Stimulated activated CD8-positive, alpha-beta memory T cell treated with anti-CD3 and anti-CD28 coated beads, Interleukin-15, amount 100 ng/mL, for 24 hours (primary cell): ENCODE measurements around the gene SAPCD2.
"Not testable (repeated sequence)": the region's sequence is repeated elsewhere in the genome, so short reads cannot be mapped to it uniquely, and the experiment has no call there.

Experiments
- DNase-seq: peaks from one replicate; pipeline ENCODE4 v3.0.0-alpha.2; 2020; ENCODE audit warnings: low read depth

Gene SAPCD2, protein sequence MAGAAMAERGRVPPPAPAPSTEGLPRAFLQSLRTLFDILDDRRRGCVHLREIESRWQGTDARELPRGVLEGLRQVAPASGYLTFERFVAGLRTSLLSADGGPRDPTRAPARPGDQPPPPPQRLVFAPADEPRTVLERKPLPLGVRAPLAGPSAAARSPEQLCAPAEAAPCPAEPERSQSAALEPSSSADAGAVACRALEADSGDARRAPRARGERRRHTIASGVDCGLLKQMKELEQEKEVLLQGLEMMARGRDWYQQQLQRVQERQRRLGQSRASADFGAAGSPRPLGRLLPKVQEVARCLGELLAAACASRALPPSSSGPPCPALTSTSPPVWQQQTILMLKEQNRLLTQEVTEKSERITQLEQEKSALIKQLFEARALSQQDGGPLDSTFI

DNA sequence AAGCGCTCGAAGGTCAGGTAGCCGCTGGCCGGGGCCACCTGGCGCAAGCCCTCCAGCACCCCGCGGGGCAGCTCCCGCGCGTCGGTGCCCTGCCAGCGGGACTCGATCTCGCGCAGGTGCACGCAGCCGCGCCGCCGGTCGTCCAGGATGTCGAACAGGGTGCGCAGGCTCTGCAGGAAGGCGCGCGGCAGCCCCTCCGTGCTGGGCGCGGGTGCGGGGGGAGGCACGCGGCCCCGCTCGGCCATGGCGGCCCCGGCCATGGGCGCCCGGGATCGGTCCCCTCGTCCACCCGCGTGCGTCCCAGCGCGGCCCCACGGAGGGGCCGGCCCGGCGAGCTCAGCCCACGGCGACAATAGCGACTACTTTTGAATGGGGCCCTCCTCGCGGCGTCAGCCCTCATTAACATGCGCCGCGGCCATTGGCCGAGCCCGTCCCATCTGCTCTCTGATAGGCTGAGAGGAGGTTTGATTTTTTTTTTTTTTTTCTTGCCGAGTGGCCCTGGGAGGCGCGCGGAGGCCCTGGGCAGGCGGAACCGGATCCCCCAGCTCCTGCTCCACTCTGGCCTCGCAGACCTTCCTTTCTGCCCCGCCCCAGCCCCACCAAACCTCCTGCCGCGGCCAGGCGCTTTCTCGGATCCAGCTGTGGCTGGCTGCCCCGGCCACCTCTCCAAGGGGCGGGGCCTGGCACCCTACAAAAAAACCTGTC lies at the start of gene SAPCD2:
Gene SAPCD2, minus strand, starts transcription at position 357 of the 705 bp plus-strand sequence. Its CDS starts 97 bp downstream, at position 260.
- peak; percentile 61 for DNase-seq

DNA sequence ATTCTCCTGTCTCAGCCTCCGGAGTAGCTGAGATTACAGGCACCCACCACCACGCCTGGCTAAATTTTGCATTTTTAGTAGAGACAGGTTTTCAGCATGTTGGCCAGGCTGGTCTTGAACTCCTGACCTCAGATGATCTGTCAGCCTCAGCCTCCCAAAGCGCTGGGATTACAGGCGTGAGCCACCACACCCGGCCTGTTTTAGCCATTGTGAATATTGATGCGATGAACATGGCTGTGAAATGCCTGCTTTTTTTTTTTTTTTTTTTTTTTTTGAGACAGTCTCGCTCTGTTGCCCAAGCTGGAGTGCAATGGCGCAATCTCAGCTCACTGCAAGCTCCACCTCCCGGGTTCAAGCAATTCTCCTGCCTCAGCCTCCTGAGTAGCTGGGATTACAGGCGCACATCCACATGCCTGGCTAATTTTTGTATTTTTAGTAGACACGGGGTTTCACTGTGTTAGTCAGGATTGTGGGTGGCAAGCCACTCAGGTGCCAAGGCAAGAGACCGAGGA lies 47.8 kb upstream of the SAPCD2 start:
- not testable (repeated sequence) for DNase-seq

DNA sequence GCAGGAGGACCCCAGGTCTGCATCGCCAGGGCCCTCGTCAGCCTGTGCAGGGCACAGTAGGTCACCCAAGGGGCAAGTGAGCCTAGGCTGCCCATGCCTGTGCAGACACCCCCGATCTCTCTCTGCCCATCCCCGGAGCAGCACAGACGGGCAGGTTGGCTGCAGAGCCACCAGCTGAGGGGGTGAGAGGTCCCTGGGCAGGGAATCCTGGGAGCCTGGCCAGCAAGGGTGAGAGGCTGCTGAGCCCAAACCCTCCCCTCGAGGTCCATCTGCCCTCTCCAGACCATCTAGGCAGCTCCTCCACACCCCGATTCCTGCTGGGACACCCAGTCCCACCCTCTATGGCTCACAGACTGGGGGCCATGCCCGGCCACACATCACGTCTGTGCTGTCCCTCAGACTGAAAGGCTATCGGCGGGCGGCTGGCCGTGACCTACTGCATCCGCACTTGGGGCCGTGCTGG lies 46.9 kb upstream of the SAPCD2 start:
- no peak for DNase-seq

DNA sequence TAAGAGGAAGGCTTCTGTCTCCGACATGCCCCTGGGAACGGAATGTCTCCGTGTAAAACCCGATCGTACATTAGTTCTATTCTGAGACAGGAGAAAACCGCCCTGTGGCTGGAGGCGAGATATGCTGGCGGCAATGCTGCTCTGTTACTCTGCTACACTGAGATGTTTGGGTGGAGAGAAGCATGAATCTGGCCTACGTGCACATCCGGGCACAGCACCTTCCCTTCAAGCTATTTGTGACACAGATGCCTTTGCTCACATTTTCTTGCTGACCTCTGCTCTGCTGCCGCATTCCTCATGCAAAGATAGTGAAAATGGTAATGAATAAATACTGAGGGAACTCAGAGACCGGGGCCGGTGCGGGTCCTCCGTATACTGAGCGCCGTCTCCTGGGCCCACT lies 46.4 kb upstream of the SAPCD2 start:
- DNase-seq = no peak

DNA sequence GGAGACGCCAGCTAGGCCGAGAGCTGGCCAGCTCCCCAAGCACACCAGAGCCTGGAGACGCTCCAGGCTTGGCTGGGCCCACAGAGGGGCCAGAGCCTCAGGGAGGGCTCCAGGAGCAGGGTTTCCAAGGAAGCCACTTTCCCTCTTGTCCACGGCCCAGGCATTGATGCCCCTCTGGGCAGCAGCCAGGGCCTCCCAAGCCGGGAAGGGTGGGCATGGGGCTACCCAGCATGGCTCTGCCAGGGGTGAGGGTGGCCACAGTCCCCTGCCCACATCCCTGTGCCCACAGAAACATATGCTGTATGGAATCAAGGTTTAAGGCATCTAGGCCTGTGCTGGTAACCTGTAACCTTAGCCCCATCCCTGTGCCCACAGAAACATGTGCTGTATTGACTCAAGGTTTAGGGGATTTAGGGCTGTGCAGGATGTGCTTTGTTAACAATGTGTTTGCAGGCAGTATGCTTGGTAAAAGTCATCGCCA lies 45.7 kb upstream of the SAPCD2 start:
- no peak for DNase-seq

DNA sequence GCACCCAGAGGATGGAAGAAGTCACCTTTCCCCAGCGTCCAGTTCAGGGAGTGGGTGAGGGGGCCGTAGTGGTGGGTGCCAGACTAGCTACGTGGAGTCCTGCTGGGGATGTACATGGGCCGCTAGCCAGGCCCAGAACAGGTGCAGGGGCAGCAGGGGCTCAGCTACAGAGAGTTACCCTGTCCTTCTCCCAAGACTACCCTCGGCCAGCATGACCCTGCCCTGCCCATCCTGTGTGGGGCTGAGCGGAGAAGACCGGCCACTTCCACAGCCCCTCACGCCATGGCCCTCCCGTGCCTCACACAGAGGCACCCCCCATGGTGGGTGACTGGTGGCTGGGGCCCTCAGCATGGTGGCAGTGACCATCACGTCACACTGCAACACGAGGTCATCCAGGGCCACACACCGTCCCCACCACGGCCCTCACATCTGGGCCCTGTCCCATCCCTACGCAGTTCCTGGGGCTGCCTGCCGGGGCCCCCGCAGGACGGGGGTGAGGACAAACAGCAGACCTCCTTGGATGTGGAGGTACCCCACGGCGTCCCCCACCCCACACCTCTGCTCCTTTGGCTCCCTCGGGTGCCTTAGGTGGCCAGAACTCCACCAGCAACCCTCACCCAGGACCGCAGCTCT lies 45.2 kb upstream of the SAPCD2 start:
- DNase-seq = no peak

DNA sequence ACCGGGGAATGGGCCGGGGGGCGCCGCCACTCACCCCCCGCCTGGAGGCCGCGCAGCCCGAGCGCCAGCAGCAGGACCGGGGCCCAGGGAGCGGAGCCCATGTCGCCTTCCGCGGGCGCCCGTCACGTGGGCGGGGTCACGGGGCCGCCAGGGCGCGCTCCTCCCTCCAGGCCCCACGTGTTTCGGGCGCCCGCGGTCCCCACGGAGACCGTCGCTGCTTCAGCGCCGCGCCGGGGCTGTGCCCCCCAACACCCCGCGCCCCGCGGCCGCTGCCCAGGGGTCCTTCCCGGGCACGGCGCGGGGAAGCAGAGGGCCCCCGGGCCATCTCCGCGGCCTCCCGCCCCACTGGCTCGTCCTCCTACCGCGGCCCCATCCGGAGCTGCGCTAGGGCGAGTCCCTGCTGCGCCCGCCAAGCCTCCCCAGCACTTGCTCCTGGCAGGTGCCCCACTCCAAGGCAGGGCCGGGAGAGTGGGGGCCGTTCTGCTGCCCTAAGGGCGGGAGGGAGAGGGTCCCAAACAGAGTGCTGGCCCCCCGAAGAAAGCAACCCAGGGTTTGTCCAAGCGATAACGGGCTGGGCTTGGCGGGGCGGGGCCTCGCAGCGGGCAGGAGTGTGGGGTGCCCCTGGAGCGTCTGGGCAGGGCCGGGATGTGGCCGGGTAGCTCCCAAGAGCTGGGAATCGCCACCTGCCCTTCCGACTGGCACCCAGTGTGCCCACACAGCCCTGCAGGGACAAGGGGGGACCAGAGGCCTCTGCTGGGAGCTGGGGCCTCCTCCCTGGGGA lies 44.4 kb upstream of the SAPCD2 start, which contains the start of gene DPP7:
Gene DPP7, minus strand, starts transcription at position 121 of the 781 bp plus-strand sequence. Its CDS starts 20 bp downstream, at position 101.
- DNase-seq = peak; percentile 63

DNA sequence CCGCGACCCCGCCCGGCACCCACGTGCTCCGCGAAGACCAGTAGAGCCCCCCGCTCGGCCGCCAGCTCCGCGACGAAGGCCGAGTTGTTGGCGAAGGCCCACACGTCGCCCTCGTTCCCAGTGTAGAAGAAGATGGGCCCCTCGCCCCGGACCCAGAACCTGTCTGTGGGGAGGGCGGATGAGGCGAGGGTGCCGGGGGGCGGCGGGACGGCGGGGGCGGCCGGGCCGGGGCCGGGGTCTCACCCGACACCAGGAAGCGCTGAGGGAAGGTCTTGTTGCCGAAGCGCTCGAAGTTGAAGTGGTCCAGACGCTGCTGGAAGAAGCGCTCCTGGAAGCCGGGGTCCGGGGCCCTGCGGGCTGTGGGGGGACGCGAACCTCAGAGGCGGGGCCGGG lies 43.9 kb upstream of the SAPCD2 start:
- no peak for DNase-seq

DNA sequence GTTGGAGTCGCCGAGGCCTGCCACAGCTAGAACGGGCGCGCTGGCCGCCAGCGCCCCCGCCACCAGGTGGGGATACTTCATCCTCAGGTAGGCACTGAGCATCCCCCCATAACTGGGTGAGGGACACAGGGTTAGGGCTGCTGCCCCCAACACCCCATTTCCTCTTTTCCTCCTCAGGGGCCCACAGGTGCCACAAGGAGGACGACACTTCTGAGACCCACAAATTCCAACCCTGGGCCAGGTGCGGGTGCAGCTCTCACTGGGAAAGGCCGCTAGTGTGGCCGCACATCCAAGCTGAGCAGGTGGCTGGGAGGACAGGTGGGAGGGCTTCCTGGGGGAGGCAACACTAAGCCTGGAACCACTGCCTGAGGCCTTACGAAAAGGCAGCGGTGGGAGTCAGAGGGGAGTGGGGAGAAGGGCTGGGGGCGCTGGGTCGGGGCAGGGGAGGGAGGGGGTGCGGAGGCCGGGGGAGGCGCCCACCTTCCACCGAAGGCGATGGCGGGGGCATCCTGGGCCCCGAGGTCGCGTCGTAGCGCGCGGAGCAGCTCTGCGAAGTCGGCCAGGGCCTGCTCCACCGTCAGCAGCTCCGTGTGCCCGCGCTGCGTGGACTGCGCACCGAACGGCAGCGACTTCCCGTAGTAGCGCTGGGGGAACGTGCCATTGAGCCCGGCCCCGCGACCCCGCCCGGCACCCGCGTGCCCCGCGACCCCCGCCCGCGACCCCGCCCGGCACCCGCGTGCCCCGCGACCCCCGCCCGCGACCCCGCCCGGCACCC lies 43.2 kb upstream of the SAPCD2 start:
- DNase-seq = no peak

DNA sequence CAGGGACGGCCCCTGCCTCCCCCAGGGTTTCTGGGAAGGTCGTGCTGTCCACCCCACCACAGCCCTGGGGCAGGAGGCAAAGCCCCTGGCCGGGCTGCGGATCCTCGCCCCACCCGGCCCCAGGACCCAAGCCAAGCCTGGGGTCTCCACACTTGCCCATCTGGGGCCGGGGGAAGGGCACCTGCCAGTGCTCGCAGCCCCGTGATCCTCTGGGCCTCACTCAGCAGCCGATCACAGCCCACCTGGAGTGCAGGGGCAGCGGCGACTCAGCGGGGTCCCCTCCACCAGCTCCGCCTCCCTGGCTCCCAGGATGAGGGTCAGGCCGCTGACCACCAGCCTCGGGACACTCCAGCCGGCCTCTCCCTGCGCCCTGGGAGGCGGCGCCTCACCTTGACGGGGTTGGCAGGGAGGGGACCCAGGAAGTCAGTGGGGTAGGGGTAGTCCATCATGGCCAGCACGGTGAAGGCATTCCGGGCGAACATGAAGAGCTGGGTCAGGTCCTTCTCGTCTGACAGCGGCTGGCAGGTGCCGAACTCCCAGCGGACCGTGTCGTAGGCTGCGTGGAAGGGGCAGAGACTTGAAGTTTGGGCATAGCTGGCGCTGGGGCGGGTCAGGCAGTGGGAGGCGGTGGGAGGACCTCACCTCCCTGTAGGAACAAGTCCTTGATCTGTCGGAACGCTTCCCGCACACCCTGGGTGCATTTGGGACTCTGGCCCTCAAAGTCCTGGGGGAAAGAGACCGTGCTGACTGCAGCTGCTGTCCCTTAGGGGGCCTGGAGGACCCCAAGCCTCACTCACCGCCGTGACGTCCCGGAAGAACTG lies 42.4 kb upstream of the SAPCD2 start:
- DNase-seq = no peak

DNA sequence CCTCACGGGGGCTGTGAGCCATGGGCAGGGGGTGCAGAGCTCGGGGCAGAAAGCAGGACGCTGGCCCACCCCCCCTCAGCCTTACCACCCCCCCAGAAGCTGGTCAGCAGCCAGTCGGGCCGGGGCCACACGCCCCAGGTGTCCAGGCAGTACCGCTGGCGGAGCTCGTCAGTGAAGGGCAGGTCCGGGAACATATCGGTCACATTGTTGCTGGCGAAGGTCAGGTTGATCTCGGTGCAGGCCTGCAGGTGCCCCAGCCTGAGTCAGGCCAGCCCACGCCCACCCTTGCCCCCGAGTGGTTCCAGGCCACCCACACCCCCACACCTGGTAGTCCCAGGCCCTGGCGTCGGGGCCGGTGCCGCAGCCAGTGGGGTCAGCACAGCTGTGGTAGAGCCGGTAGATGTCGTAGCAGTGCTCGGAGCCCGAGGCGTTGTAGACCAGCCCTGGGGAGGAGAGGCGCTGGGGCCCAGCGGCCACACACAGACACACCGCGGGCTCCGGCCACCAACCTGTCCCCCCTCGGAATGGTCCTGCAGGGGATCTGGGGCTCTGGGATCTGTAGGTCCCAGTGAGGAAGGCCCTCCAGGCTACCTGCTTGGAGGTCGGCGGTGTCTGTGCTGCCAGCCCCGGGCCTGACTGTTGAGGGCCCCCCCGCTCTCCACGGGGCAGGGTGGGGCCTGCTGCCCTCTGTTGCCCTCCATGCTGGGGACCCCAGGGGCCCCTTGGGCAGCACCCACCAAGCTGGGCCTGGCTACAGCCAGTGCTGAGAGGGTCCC lies 41.6 kb upstream of the SAPCD2 start:
- no peak for DNase-seq

DNA sequence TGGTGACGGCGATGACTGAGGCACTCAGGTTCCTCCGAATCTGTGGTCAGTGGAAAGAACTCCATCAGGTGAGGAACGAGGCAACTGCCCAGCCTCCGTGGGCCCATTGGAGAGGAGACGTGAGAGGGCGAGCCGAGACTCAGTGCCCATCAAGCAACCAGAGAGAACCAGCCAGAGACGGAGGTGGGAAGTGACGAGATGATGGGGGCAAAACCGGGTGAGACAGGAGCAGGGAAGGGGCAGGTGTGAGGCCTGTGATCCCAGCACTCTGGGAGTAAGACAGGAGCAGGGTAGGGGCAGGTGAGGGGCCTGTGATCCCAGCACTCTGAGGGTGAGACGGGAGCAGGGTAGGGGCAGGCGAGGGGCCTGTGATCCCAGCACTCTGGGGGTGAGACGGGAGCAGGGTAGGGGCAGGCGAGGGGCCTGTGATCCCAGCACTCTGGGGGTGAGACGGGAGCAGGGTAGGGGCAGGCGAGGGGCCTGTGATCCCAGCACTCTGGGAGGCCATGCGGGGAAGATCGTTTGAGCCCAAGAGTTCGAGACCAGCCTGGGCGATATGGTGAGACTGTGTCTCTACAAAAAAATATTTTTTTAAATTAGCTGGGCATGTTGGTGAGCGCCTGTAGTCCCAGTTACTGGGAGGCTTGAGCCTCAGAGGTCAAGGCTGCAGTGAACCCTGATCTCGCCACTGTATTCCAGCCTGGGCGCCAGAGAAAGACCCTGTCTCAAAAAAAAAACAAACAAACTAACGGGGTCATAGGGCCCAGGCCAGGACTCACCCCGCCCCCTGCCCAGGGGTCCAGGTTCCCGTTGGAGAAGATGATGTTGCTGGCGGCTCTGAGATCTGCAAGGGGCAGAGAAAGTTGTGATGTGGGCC lies 40.8 kb upstream of the SAPCD2 start:
- DNase-seq = no peak

DNA sequence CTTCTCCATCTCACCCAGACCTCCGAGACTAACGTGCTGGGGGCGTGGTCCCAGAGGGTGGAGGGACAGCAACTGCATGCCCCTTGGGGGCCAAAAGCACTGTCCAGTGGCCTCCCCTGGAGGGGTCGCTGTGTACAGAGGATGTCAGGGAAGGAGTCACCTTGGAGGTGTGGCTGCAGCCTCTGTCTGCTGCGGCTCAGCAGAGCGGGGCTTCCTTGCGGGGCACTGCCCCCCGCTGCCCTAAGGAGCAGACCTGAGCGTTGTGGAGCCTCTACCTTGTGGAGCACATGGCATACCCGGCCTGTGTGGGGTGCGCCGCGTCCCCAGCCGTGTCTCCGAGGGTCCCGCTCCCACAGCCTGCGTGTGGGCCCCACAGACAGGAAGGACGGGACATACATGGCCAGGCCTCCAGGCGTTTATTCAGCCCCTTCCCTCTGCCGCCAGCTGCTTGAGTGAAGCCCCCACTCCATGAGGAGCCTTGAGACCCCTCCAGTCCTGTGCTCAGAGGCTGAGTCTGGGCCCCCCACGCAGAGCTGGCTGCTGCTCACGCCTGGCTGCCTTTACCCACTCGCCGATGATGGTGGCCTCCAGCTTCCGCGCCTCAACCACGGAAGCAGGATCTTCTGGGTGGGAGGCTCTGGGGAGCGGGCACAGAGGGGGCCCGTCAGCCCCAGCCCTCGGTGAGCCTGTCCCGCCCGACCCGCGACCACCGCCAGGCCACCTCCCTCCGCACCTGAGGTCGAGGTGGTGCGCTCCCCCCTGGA lies 40.0 kb upstream of the SAPCD2 start:
- DNase-seq = no peak

DNA sequence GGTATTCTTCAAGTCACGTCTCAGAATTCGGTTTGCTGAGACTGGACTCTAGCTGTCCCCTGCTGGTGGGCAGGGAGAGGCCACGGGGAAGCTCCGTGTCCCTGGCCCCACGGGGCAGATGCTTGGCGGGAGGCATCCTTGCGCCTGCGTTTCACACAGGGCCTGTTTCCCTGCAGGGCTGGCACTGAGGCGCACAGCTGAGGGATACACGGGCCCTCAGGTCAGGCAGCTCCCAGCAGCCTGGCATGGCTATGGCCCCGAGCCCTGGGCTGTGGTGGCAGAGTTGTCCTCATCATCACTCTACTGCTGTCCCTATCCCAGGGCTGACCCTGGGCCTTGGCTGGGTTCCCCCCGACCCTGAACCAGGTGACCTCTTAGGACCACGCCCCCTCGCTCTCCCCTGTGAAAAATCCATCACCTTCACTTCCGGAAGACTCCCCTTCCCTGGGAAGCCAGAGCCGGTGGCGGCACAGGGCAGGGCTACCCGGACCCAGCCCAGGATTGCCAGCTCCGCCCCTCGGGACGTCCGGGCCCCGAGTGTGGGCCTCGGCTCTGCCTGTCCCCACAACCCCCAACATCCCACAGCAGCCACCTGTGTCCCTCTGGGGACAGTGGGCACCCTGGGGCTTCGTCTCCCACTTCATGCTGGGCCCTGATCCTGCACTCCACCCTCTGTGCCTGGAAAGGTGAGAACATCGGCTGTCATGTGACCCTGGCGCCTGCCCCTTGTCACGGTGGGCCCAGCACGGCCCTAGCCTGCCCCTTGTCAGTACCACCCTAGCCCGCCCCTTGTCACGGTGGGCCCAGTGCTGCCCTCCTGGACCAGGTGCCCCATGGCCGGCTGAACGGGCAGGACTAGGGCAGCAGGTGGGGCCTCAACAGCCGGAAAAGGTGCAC lies 39.1 kb upstream of the SAPCD2 start:
- no peak for DNase-seq

DNA sequence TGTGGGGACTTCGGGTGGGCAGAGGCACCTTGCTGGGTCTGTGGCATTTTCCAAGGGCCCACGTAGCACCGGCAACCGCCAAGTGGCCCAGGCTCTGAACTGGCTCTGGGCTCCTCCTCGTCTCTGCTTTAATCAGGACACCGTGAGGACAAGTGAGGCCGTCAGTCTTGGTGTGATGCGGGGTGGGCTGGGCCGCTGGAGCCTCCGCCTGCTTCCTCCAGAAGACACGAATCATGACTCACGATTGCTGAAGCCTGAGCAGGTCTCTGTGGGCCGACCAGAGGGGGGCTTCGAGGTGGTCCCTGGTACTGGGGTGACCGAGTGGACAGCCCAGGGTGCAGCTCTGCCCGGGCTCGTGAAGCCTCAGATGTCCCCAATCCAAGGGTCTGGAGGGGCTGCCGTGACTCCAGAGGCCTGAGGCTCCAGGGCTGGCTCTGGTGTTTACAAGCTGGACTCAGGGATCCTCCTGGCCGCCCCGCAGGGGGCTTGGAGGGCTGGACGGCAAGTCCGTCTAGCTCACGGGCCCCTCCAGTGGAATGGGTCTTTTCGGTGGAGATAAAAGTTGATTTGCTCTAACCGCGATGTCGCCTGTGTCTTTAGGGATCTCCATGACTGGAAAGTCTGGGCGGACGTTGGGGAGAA lies 38.4 kb upstream of the SAPCD2 start:
- DNase-seq = no peak

DNA sequence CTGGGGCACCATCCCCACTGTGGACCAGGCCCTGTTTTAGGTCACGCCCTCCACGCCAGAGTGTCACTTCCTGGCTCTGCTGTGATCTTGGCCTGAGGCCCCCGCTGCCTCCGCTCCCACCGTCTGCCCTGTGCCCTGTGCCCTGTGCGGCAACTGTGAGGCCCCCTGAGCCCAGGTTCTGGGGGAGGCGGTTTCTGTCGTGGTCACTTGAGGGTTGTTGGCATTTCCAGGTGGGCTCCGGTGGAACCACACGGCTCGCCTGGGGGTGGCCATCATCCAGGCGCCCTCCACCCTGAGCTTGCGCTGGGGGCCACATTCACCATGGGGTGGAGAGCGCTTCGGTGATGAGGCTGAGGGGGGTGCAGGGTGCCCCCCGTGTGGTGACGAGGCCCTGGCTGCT lies 37.6 kb upstream of the SAPCD2 start:
- no peak for DNase-seq
